ENCODE results near the gene BAZ1B.

Gene BAZ1B

GRCh38 chr7:73446682-73447081 lies 75.4 kb downstream of the BAZ1B start:
- Histone ChIP-seq H3K9ac (ENCODE audit: low read length) (no peak overlapping the region), H3K36me3 (ENCODE audit: low read length) (peaks cover 66% of the 10 kb centered on the region), H3K4me3 (ENCODE audit: insufficient read depth, low read length, poor library complexity, severe bottlenecking) (no peak overlapping the region), H2AFZ (ENCODE audit: low read depth, low read length, severe bottlenecking) (no peak overlapping the region), H3K27me3 (ENCODE audit: low read length) (no peaks in the 10 kb centered on the region), H3K9me3 (ENCODE audit: insufficient read depth, low read length) (no peaks in the 10 kb centered on the region), H3K9me2 (replicated peaks; ENCODE audit: insufficient read depth, low read length) (no peaks in the 10 kb centered on the region), H3K4me2 (ENCODE audit: low read depth, low read length, poor library complexity, severe bottlenecking) (no peak overlapping the region), H3F3A (ENCODE audit: insufficient read depth) (peaks cover 8% of the 10 kb centered on the region; the same call in 1 of the 2 replicates), H3K79me2 (ENCODE audit: insufficient read depth, low read length) (peaks cover 5% of the 10 kb centered on the region; the same call in 1 of the 2 replicates), H3K27ac (ENCODE audit: low read depth, low read length) (no peak overlapping the region), H4K20me1 (ENCODE audit: low read depth, low read length) (peaks cover 6% of the 10 kb centered on the region; the same call in 1 of the 2 replicates)
- TF ChIP-seq CTCF (IDR thresholded peaks at IDR 0.05; ENCODE audit: insufficient read depth, low read length, poor library complexity, severe bottlenecking) (no peak), EZH2phosphoT487 (conservative IDR thresholded peaks at IDR 0.05; ENCODE audit: low read length) (no peak)

- Histone ChIP-seq H3K4me3 (ENCODE audit: insufficient read depth, low read length, poor library complexity, severe bottlenecking) (no peak overlapping the region), H3K36me3 (ENCODE audit: low read length) (peaks cover 43% of the 10 kb centered on the region), H3K9ac (ENCODE audit: low read length) (no peak overlapping the region), H3K27ac (ENCODE audit: low read depth, low read length) (no peak overlapping the region), H3F3A (ENCODE audit: insufficient read depth) (peaks cover 7% of the 10 kb centered on the region; the same call in 1 of the 2 replicates), H3K9me2 (replicated peaks; ENCODE audit: insufficient read depth, low read length) (no peaks in the 10 kb centered on the region), H3K79me2 (ENCODE audit: insufficient read depth, low read length) (no peaks in the 10 kb centered on the region), H3K4me2 (ENCODE audit: low read depth, low read length, poor library complexity, severe bottlenecking) (no peak overlapping the region), H3K27me3 (ENCODE audit: low read length) (no peaks in the 10 kb centered on the region), H4K20me1 (ENCODE audit: low read depth, low read length) (peaks cover 6% of the 10 kb centered on the region; the same call in 1 of the 2 replicates), H3K9me3 (ENCODE audit: insufficient read depth, low read length) (no peaks in the 10 kb centered on the region), H2AFZ (ENCODE audit: low read depth, low read length, severe bottlenecking) (no peak overlapping the region)
- no peak for TF ChIP-seq CTCF (IDR thresholded peaks at IDR 0.05; ENCODE audit: insufficient read depth, low read length, poor library complexity, severe bottlenecking)
- TF ChIP-seq EZH2phosphoT487 (conservative IDR thresholded peaks at IDR 0.05; ENCODE audit: low read length) = no peak
Measured at GRCh38 chr7:73443548-73444255, 78.4 kb downstream of the BAZ1B start.

GRCh38 chr7:73442903-73443500 lies 79.1 kb downstream of the BAZ1B start:
- H3K36me3 ChIP-seq (ENCODE audit: low read length) = peaks cover 42% of the 10 kb centered on the region
- no peak overlapping the region for H3K4me2 ChIP-seq (ENCODE audit: low read depth, low read length, poor library complexity, severe bottlenecking)
- H3K9ac ChIP-seq (ENCODE audit: low read length) = no peak overlapping the region
- TF ChIP-seq CTCF (IDR thresholded peaks at IDR 0.05; ENCODE audit: insufficient read depth, low read length, poor library complexity, severe bottlenecking) (no peak), EZH2phosphoT487 (conservative IDR thresholded peaks at IDR 0.05; ENCODE audit: low read length) (no peak)
- no peak overlapping the region for H2AFZ ChIP-seq (ENCODE audit: low read depth, low read length, severe bottlenecking)
- no peak overlapping the region for H3K4me3 ChIP-seq (ENCODE audit: insufficient read depth, low read length, poor library complexity, severe bottlenecking)
- H3K79me2 ChIP-seq (ENCODE audit: insufficient read depth, low read length) = no peaks in the 10 kb centered on the region
- H3K27me3 ChIP-seq (ENCODE audit: low read length) = no peaks in the 10 kb centered on the region
- H4K20me1 ChIP-seq (ENCODE audit: low read depth, low read length) = peaks cover 6% of the 10 kb centered on the region; the same call in 1 of the 2 replicates
- no peaks in the 10 kb centered on the region for H3K9me2 ChIP-seq (replicated peaks; ENCODE audit: insufficient read depth, low read length)
- H3K27ac ChIP-seq (ENCODE audit: low read depth, low read length) = no peak overlapping the region
- H3K9me3 ChIP-seq (ENCODE audit: insufficient read depth, low read length) = no peaks in the 10 kb centered on the region
- H3F3A ChIP-seq (ENCODE audit: insufficient read depth) = peaks cover 7% of the 10 kb centered on the region; the same call in 1 of the 2 replicates

All from SU-DHL-6 (cell line).